SJSA1 (cell line): ENCODE results near the gene CRACDL. TPM values are rescaled to one million over a fixed set of nuclear protein-coding genes. Genes with fewer than 3 reads are reported as not detected.

Experiments
- DNase-seq, 2 experiments: peaks; one replicate each; pipeline ENCODE4 v3.0.0-alpha.2; 2015 to 2020; ENCODE audit warnings: low spot score in 2 of 2, low read depth in 1 of 2
- H3K27ac ChIP-seq: fragments of 250-450 bp; sonication (Bioruptor Pico); 2 replicates; pipeline ENCODE4 v1.5.1; 2020; ENCODE audit warnings: mild to moderate bottlenecking, moderate library complexity
- H3K27me3 ChIP-seq: fragments of 250-450 bp; sonication (Bioruptor Pico); replicated peaks from 2 replicates; pipeline ENCODE4 v1.5.1; 2020; ENCODE audit warnings: mild to moderate bottlenecking, moderate library complexity
- H3K36me3 ChIP-seq: fragments of 250-450 bp; sonication (Bioruptor Pico); 2 replicates; pipeline ENCODE4 v1.5.1; 2020; ENCODE audit warnings: mild to moderate bottlenecking
- H3K4me1 ChIP-seq: fragments of 250-450 bp; sonication (Bioruptor Pico); replicated peaks from 2 replicates; pipeline ENCODE4 v1.6.1; 2021; ENCODE audit warnings: mild to moderate bottlenecking
- H3K4me3 ChIP-seq: fragments of 250-450 bp; sonication (Bioruptor Pico); 2 replicates; pipeline ENCODE4 v1.5.1; 2020; ENCODE audit warnings: mild to moderate bottlenecking
- H3K9me3 ChIP-seq: fragments of 250-450 bp; sonication (Bioruptor Pico); replicated peaks from 2 replicates; pipeline ENCODE4 v1.5.1; 2020; ENCODE audit warnings: mild to moderate bottlenecking
- total RNA-seq: library from RNA; depleted of rRNA; stranded (reverse); fragments of >200 nt; shearing (Covaris generic); gene quantifications from 2 replicates; pipeline ENCODE4 v1.2.3, GENCODE V29; 2014

CRACDL gene
- total RNA-seq, 1 experiment from 2014 or later = not detected

GRCh38 chr2:98935111-98935770, 784 bp downstream of the CRACDL start:
- H3K27ac ChIP-seq = no peak overlapping the region
- H3K36me3 ChIP-seq = no peaks in the 10 kb centered on the region
- peaks cover 52% of the 10 kb centered on the region for H3K27me3 ChIP-seq
- no peaks in the 10 kb centered on the region for H3K9me3 ChIP-seq
- H3K4me3 ChIP-seq = no peak overlapping the region
- peaks cover 7% of the 10 kb centered on the region; the same call in 1 of the 2 replicates for H3K4me1 ChIP-seq
- no peak for DNase-seq

- Histone ChIP-seq H3K4me3 (no peak overlapping the region), H3K4me1 (peaks cover 7% of the 10 kb centered on the region; the same call in 1 of the 2 replicates), H3K27ac (no peak overlapping the region), H3K9me3 (no peaks in the 10 kb centered on the region), H3K27me3 (peaks cover 40% of the 10 kb centered on the region), H3K36me3 (no peaks in the 10 kb centered on the region)
- DNase-seq = no peak
Measured at GRCh38 chr2:98932778-98933343, 3.2 kb downstream of the CRACDL start.

- no peaks in the 10 kb centered on the region for H3K9me3 ChIP-seq
- peaks cover 33% of the 10 kb centered on the region for H3K27me3 ChIP-seq
- no peak overlapping the region for H3K27ac ChIP-seq
- no peaks in the 10 kb centered on the region for H3K36me3 ChIP-seq
- DNase-seq = no peak
- no peak overlapping the region for H3K4me3 ChIP-seq
- H3K4me1 ChIP-seq = peaks cover 7% of the 10 kb centered on the region; the same call in 1 of the 2 replicates
Measured at GRCh38 chr2:98932164-98932563, 3.9 kb downstream of the CRACDL start.

GRCh38 chr2:98931596-98931995, 4.4 kb downstream of the CRACDL start:
- no peak for DNase-seq
- no peak overlapping the region for H3K27ac ChIP-seq
- H3K4me1 ChIP-seq = peaks cover 7% of the 10 kb centered on the region; the same call in 1 of the 2 replicates
- no peak overlapping the region for H3K4me3 ChIP-seq
- H3K27me3 ChIP-seq = peaks cover 28% of the 10 kb centered on the region
- no peaks in the 10 kb centered on the region for H3K36me3 ChIP-seq
- H3K9me3 ChIP-seq = no peaks in the 10 kb centered on the region

- H3K4me1 ChIP-seq = no peaks in the 10 kb centered on the region
- H3K4me3 ChIP-seq = no peak overlapping the region
- H3K9me3 ChIP-seq = no peaks in the 10 kb centered on the region
- no peak for DNase-seq
- peaks cover 13% of the 10 kb centered on the region for H3K27me3 ChIP-seq
- no peak overlapping the region for H3K27ac ChIP-seq
- H3K36me3 ChIP-seq = no peaks in the 10 kb centered on the region
Measured at GRCh38 chr2:98929920-98930319, 6.1 kb downstream of the CRACDL start.

DNA sequence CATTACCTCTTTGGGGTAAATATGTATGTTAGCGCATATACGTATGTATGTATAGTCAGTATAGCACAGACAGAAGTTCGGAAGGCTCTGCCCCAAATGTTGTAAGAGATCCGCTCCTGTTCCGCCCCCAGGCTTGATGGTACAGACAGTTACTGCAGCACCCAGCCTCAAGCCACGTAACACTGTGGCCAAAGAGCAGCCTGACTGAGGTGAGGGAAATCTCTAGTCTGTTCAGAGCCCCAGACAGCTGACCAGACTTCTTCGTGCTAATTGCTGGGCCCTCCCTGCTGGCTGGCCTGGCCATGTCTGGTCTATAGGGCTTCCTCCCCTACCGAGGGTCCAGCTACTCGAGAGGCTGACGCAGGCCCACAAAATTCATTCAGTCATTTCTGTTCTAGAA, 7.8 kb downstream of the CRACDL start:
- Histone ChIP-seq H3K4me1 (no peaks in the 10 kb centered on the region), H3K36me3 (no peaks in the 10 kb centered on the region), H3K4me3 (no peak overlapping the region), H3K9me3 (0 out of 2 replicates have a peak, but pooled peaks cover 2% of the 10 kb centered on the region), H3K27ac (no peak overlapping the region), H3K27me3 (peaks cover under 1% of the 10 kb centered on the region; the same call in 1 of the 2 replicates)
- DNase-seq = no peak

DNA sequence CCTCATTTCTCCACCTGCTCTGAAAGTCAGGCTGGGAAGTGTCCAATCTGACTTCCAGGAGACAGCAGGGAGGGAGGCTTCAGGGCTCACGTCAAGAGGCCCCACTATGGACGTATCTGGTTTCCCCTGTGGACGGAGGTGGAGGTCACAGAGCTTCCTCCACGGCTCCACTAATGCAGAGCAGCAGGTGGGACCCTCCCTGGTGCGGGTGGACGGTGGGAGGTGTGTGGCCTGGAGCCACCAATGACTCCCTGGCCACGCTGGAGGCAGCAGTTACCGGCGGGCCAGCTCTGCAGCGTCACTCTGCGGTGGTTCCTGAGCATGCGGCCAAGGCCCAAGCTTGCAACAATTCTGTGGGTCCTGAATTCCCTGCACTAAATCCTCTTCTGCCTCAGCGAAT, 9.0 kb downstream of the CRACDL start:
- Histone ChIP-seq H3K36me3 (no peaks in the 10 kb centered on the region), H3K9me3 (0 out of 2 replicates have a peak, but pooled peaks cover 2% of the 10 kb centered on the region), H3K27me3 (no peaks in the 10 kb centered on the region; the same call in 1 of the 2 replicates), H3K4me3 (no peak overlapping the region), H3K4me1 (no peaks in the 10 kb centered on the region), H3K27ac (no peak overlapping the region)
- DNase-seq = no peak

GRCh38 chr2:98926601-98927000, 9.4 kb downstream of the CRACDL start:
- Histone ChIP-seq H3K4me3 (no peak overlapping the region), H3K27ac (no peak overlapping the region), H3K36me3 (no peaks in the 10 kb centered on the region), H3K4me1 (no peaks in the 10 kb centered on the region), H3K27me3 (no peaks in the 10 kb centered on the region), H3K9me3 (0 out of 2 replicates have a peak, but pooled peaks cover 2% of the 10 kb centered on the region)
- no peak for DNase-seq

GRCh38 chr2:98924910-98925309, 11.1 kb downstream of the CRACDL start:
- no peak for DNase-seq
- H3K9me3 ChIP-seq = 0 out of 2 replicates have a peak, but pooled peaks cover 2% of the 10 kb centered on the region
- no peak overlapping the region for H3K27ac ChIP-seq
- no peaks in the 10 kb centered on the region for H3K36me3 ChIP-seq
- no peak overlapping the region for H3K4me3 ChIP-seq
- no peaks in the 10 kb centered on the region for H3K27me3 ChIP-seq
- no peaks in the 10 kb centered on the region for H3K4me1 ChIP-seq

GRCh38 chr2:98924038-98924830, 11.8 kb downstream of the CRACDL start:
- H3K9me3 ChIP-seq = 0 out of 2 replicates have a peak, but pooled peaks cover 2% of the 10 kb centered on the region
- H3K4me3 ChIP-seq = no peak overlapping the region

GRCh38 chr2:98923244-98923940, 12.6 kb downstream of the CRACDL start:
- no peak for DNase-seq
- Histone ChIP-seq H3K27ac (no peak overlapping the region), H3K36me3 (no peaks in the 10 kb centered on the region), H3K4me1 (no peaks in the 10 kb centered on the region), H3K27me3 (no peaks in the 10 kb centered on the region), H3K4me3 (no peak overlapping the region), H3K9me3 (0 out of 2 replicates have a peak, but pooled peaks cover 2% of the 10 kb centered on the region)

More at GRCh38 chr2:98924038-98924830, 11.8 kb downstream of the CRACDL start:
- Histone ChIP-seq H3K4me1 (no peaks in the 10 kb centered on the region), H3K27ac (no peak overlapping the region), H3K27me3 (no peaks in the 10 kb centered on the region), H3K36me3 (no peaks in the 10 kb centered on the region)
- no peak for DNase-seq

- Histone ChIP-seq H3K4me3 (no peak overlapping the region), H3K4me1 (no peaks in the 10 kb centered on the region), H3K27ac (no peak overlapping the region), H3K27me3 (no peaks in the 10 kb centered on the region), H3K36me3 (no peaks in the 10 kb centered on the region), H3K9me3 (0 out of 2 replicates have a peak, but pooled peaks cover 2% of the 10 kb centered on the region)
- no peak for DNase-seq
Measured at GRCh38 chr2:98921062-98921461, 15.0 kb downstream of the CRACDL start.

GRCh38 chr2:98917031-98917471, 19.0 kb downstream of the CRACDL start:
- Histone ChIP-seq H3K4me3 (no peak overlapping the region), H3K9me3 (no peaks in the 10 kb centered on the region), H3K36me3 (no peaks in the 10 kb centered on the region), H3K27me3 (no peaks in the 10 kb centered on the region), H3K27ac (no peak overlapping the region), H3K4me1 (no peaks in the 10 kb centered on the region)
- DNase-seq = no peak
